ENCODE results near the gene FREM3.

Gene FREM3

DNA sequence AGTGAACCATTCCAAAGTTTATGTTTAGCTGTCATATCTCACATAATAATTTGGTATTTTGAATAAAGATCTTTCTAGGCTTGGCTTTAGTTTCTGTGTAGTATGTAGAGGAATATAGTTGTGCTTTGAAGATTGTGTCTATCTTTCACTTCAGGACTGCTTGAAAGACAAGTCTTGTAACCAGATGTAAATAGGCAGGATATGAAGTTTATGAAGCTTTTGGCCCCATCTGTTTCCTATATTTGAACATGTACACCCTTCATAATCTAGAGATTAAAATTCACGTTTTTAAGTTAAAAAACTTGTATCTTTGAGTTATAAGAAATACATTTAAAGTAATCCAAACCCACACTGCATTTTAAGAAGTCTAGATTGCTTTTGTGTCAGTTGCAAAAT lies 11.7 kb upstream of the FREM3 start:
- H3K27me3 ChIP-seq (ENCODE audit: control insufficient read depth in 3 of 3, insufficient read depth in 3 of 3, low read depth in 1 of 3, low read length in 3 of 3) = no peaks in the 10 kb centered on the region
- no peak overlapping the region for H2AK5ac ChIP-seq (ENCODE audit: low read depth, low read length)
- WGBS, 2 donors (ENCODE audit: extremely low coverage in 2 of 2, insufficient read length in 2 of 2, insufficient replicate concordance in 1 of 2) = no CpG with 5 or more reads among the region's 1 CpG

DNA sequence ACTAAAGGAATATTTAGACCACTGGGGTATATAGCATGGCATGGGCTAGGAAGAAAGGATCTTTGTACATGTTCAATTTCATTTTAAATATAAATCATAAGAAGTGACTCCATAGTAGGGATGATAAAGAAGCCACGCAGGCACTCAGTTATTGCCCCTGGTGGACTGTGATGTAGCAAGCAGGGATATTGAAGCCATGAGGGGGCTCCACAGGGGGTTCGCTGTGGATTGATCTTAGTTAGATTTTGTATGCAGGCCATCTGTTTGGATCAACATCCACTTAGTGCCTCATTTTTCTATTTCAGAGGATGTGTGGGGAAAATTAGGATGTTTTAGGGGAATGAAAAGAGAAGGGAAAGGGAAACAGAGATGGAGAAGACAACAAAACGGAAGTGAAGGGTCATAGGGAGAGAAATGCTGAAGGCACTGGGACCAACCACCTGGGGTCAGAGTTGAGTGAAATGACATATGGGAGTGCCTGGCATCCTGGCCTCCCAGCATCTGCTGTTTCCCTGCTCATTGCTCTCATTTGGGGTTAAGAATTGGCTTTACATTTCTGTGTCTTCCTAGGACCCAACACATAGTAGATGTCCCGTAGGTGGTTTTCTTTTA lies 11.2 kb upstream of the FREM3 start:
- Histone ChIP-seq H2AFZ (ENCODE audit: low read length) (no peak overlapping the region), H3K23ac (ENCODE audit: low read depth, low read length, poor library complexity) (no peak overlapping the region), H3K36me3 (replicated peaks in 1 of 2; ENCODE audit: control insufficient read depth in 2 of 2, insufficient read depth in 2 of 2, low read length in 2 of 2) (no peaks in the 10 kb centered on the region), H2BK5ac (ENCODE audit: low read length) (no peak overlapping the region), H3K9me3 (replicated peaks in 1 of 2; ENCODE audit: control insufficient read depth in 2 of 2, insufficient read depth in 1 of 2, low read depth in 1 of 2, low read length in 2 of 2) (no peaks in the 10 kb centered on the region), H2BK12ac (ENCODE audit: low read length) (no peak overlapping the region), H4K91ac (ENCODE audit: low read depth, low read length, poor library complexity) (no peak overlapping the region), H3K4me2 (ENCODE audit: insufficient read depth, low read length, poor library complexity, severe bottlenecking) (no peak overlapping the region), H3K27ac (replicated peaks; ENCODE audit: low read length) (no peak overlapping the region), H3K9ac (ENCODE audit: low read depth, low read length, poor library complexity) (no peak overlapping the region), H4K8ac (ENCODE audit: low read depth, low read length) (no peak overlapping the region), H3K4me1 (ENCODE audit: control insufficient read depth in 2 of 2, insufficient read depth in 1 of 2, low read depth in 1 of 2, low read length in 2 of 2) (peaks cover 0 to 1% of the 10 kb centered on the region in 2 donors), H2BK15ac (ENCODE audit: low read length) (no peak overlapping the region), H3K79me1 (ENCODE audit: low read depth, low read length) (no peaks in the 10 kb centered on the region), H3K18ac (ENCODE audit: low read length) (no peak overlapping the region), H3K4ac (ENCODE audit: low read length) (no peak overlapping the region), H2AK5ac (ENCODE audit: low read depth, low read length) (no peak overlapping the region), H3K4me3 (ENCODE audit: low read length in 2 of 2) (no peak overlapping the region), H2BK120ac (ENCODE audit: low read depth, low read length) (no peak overlapping the region), H3K27me3 (ENCODE audit: control insufficient read depth in 3 of 3, insufficient read depth in 3 of 3, low read depth in 1 of 3, low read length in 3 of 3) (peaks cover 0 to 1% (median 0%) of the 10 kb centered on the region in 3 experiments), H3K14ac (ENCODE audit: low read length) (no peak overlapping the region)
- no CpG with 5 or more reads among the region's 4 CpGs for WGBS, 2 donors (ENCODE audit: extremely low coverage in 2 of 2, insufficient read length in 2 of 2, insufficient replicate concordance in 1 of 2)
- DNase-seq (ENCODE audit: low spot score) = no peak

More for the DNA sequence above, 11.7 kb upstream of the FREM3 start:
- H3K14ac ChIP-seq (ENCODE audit: low read length) = no peak overlapping the region
- H3K4ac ChIP-seq (ENCODE audit: low read length) = no peak overlapping the region
- no peak overlapping the region for H3K23ac ChIP-seq (ENCODE audit: low read depth, low read length, poor library complexity)
- H4K8ac ChIP-seq (ENCODE audit: low read depth, low read length) = no peak overlapping the region
- H3K9ac ChIP-seq (ENCODE audit: low read depth, low read length, poor library complexity) = no peak overlapping the region
- no peak for DNase-seq (ENCODE audit: low spot score)
- H3K9me3 ChIP-seq (replicated peaks in 1 of 2; ENCODE audit: control insufficient read depth in 2 of 2, insufficient read depth in 1 of 2, low read depth in 1 of 2, low read length in 2 of 2) = no peaks in the 10 kb centered on the region
- no peak overlapping the region for H4K91ac ChIP-seq (ENCODE audit: low read depth, low read length, poor library complexity)
- no peak overlapping the region for H3K4me2 ChIP-seq (ENCODE audit: insufficient read depth, low read length, poor library complexity, severe bottlenecking)
- H3K4me1 ChIP-seq (ENCODE audit: control insufficient read depth in 2 of 2, insufficient read depth in 1 of 2, low read depth in 1 of 2, low read length in 2 of 2) = peaks cover 0 to 1% of the 10 kb centered on the region in 2 donors
- no peaks in the 10 kb centered on the region for H3K36me3 ChIP-seq (replicated peaks in 1 of 2; ENCODE audit: control insufficient read depth in 2 of 2, insufficient read depth in 2 of 2, low read length in 2 of 2)
- no peak overlapping the region for H2BK120ac ChIP-seq (ENCODE audit: low read depth, low read length)
- no peaks in the 10 kb centered on the region for H3K79me1 ChIP-seq (ENCODE audit: low read depth, low read length)
- H2BK5ac ChIP-seq (ENCODE audit: low read length) = no peak overlapping the region
- H3K27ac ChIP-seq (replicated peaks; ENCODE audit: low read length) = no peak overlapping the region
- H3K4me3 ChIP-seq (ENCODE audit: low read length in 2 of 2) = no peak overlapping the region
- no peak overlapping the region for H2AFZ ChIP-seq (ENCODE audit: low read length)
- H2BK12ac ChIP-seq (ENCODE audit: low read length) = no peak overlapping the region
- H2BK15ac ChIP-seq (ENCODE audit: low read length) = no peak overlapping the region
- H3K18ac ChIP-seq (ENCODE audit: low read length) = no peak overlapping the region

DNA sequence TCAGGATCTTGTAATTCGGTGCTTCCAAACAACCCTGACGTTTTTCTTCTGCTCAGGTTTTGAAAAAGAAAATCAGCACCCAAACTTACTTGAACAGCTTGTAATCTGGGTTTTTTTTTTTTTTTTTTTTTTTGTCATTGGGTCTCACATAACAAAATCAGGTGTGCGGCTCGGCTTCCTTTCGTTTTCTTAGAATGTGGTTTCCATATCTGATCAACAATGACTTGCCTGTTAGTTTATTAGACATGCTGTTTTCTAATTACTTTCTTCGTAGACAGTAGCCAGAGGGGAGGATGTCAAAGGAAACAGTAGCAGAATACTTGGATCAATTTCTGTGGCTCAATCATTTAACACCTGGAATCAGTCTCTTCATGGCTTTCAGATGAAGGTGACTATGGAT lies 890 bp upstream of the FREM3 start:
- H2BK120ac ChIP-seq (ENCODE audit: low read depth, low read length) = no peak overlapping the region
- H3K4ac ChIP-seq (ENCODE audit: low read length) = no peak overlapping the region
- peaks cover 0 to 10% of the 10 kb centered on the region in 2 donors for H3K9me3 ChIP-seq (replicated peaks in 1 of 2; ENCODE audit: control insufficient read depth in 2 of 2, insufficient read depth in 1 of 2, low read depth in 1 of 2, low read length in 2 of 2)
- no peak overlapping the region for H3K18ac ChIP-seq (ENCODE audit: low read length)
- no peak overlapping the region for H2BK12ac ChIP-seq (ENCODE audit: low read length)
- H4K8ac ChIP-seq (ENCODE audit: low read depth, low read length) = no peak overlapping the region
- H3K27ac ChIP-seq (replicated peaks; ENCODE audit: low read length) = no peak overlapping the region
- DNase-seq (ENCODE audit: low spot score) = no peak
- H2BK5ac ChIP-seq (ENCODE audit: low read length) = no peak overlapping the region
- no peak overlapping the region for H3K9ac ChIP-seq (ENCODE audit: low read depth, low read length, poor library complexity)
- H3K79me1 ChIP-seq (ENCODE audit: low read depth, low read length) = no peaks in the 10 kb centered on the region
- no peak overlapping the region for H3K4me2 ChIP-seq (ENCODE audit: insufficient read depth, low read length, poor library complexity, severe bottlenecking)
- H2BK15ac ChIP-seq (ENCODE audit: low read length) = no peak overlapping the region
- H3K23ac ChIP-seq (ENCODE audit: low read depth, low read length, poor library complexity) = no peak overlapping the region
- no peak overlapping the region for H3K4me3 ChIP-seq (ENCODE audit: low read length in 2 of 2)
- WGBS, 2 donors (ENCODE audit: extremely low coverage in 2 of 2, insufficient read length in 2 of 2, insufficient replicate concordance in 1 of 2) = no CpG with 5 or more reads among the region's 6 CpGs
- no peaks in the 10 kb centered on the region for H3K36me3 ChIP-seq (replicated peaks in 1 of 2; ENCODE audit: control insufficient read depth in 2 of 2, insufficient read depth in 2 of 2, low read length in 2 of 2)
- H3K14ac ChIP-seq (ENCODE audit: low read length) = no peak overlapping the region
- H3K4me1 ChIP-seq (ENCODE audit: control insufficient read depth in 2 of 2, insufficient read depth in 1 of 2, low read depth in 1 of 2, low read length in 2 of 2) = peaks cover 0 to 6% of the 10 kb centered on the region in 2 donors
- H2AK5ac ChIP-seq (ENCODE audit: low read depth, low read length) = no peak overlapping the region
- peaks cover 13 to 61% (median 36%) of the 10 kb centered on the region in 3 experiments for H3K27me3 ChIP-seq (ENCODE audit: control insufficient read depth in 3 of 3, insufficient read depth in 3 of 3, low read depth in 1 of 3, low read length in 3 of 3)
- H4K91ac ChIP-seq (ENCODE audit: low read depth, low read length, poor library complexity) = no peak overlapping the region
- H2AFZ ChIP-seq (ENCODE audit: low read length) = no peak overlapping the region

DNA sequence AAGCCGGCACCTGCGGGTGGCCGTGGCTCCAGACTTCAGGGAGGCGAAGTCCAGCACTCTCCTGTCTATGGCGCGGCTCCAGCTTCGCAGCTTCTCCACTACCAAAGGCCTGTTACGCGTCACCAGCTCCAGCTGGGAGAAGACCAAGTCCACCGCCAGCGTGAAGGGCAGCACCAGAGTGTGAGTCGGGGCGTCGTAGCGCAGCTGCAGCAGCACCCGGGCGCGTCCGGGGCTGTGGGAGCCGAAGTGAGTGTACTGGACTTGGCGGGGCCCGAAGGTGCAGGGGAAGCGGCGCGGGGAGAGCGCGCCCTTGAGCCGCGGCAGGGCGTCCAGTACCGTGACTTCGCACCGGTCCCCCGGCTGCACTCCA lies 444 bp downstream of the FREM3 start:
- Histone ChIP-seq H4K8ac (ENCODE audit: low read depth, low read length) (no peak overlapping the region), H3K27ac (replicated peaks; ENCODE audit: low read length) (no peak overlapping the region), H3K18ac (ENCODE audit: low read length) (peak overlapping the region; percentile 69), H3K36me3 (replicated peaks in 1 of 2; ENCODE audit: control insufficient read depth in 2 of 2, insufficient read depth in 2 of 2, low read length in 2 of 2) (no peaks in the 10 kb centered on the region), H3K4ac (ENCODE audit: low read length) (no peak overlapping the region), H2BK120ac (ENCODE audit: low read depth, low read length) (no peak overlapping the region), H2AFZ (ENCODE audit: low read length) (peak overlapping the region; percentile 84), H3K27me3 (ENCODE audit: control insufficient read depth in 3 of 3, insufficient read depth in 3 of 3, low read depth in 1 of 3, low read length in 3 of 3) (peaks cover 13 to 61% (median 36%) of the 10 kb centered on the region in 3 experiments), H3K9me3 (replicated peaks in 1 of 2; ENCODE audit: control insufficient read depth in 2 of 2, insufficient read depth in 1 of 2, low read depth in 1 of 2, low read length in 2 of 2) (peaks cover 0 to 10% of the 10 kb centered on the region in 2 donors), H2BK15ac (ENCODE audit: low read length) (no peak overlapping the region), H2AK5ac (ENCODE audit: low read depth, low read length) (peak overlapping the region; percentile 26), H3K4me1 (ENCODE audit: control insufficient read depth in 2 of 2, insufficient read depth in 1 of 2, low read depth in 1 of 2, low read length in 2 of 2) (peaks cover 0 to 6% of the 10 kb centered on the region in 2 donors), H3K79me1 (ENCODE audit: low read depth, low read length) (no peaks in the 10 kb centered on the region), H3K4me2 (ENCODE audit: insufficient read depth, low read length, poor library complexity, severe bottlenecking) (peak overlapping the region; percentile 88), H4K91ac (ENCODE audit: low read depth, low read length, poor library complexity) (no peak overlapping the region), H3K9ac (ENCODE audit: low read depth, low read length, poor library complexity) (peak overlapping the region; percentile 13), H3K4me3 (ENCODE audit: low read length in 2 of 2) (peak overlapping the region in 1 of 2 donors; percentile 74), H3K14ac (ENCODE audit: low read length) (peak overlapping the region; percentile 97), H2BK5ac (ENCODE audit: low read length) (no peak overlapping the region), H2BK12ac (ENCODE audit: low read length) (no peak overlapping the region), H3K23ac (ENCODE audit: low read depth, low read length, poor library complexity) (no peak overlapping the region)
- no CpG with 5 or more reads among the region's 34 CpGs for WGBS, 2 donors (ENCODE audit: extremely low coverage in 2 of 2, insufficient read length in 2 of 2, insufficient replicate concordance in 1 of 2)
- DNase-seq (ENCODE audit: low spot score) = peak; percentile 5

Measured in neuronal stem cell (in vitro differentiated cells).